Cardiac fibroblast (primary cell): ENCODE data around the gene CEP112.

Source experiments
- DNase-seq, 2 donors: peaks; one replicate each; pipeline versions ENCODE4 v3.0.0 to v3.0.0-alpha.2; 2010; ENCODE audit warnings: low read depth in 2 of 2
- H3K4me3 ChIP-seq, 2 donors: replicated peaks in 1 of 2; 1 replicate in 1 of 2; 2 replicates in 1 of 2; pipeline ENCODE4 v1.5.1; 2011; ENCODE audit warnings: low read depth in 2 of 2, low read length in 2 of 2, mild to moderate bottlenecking in 2 of 2, moderate library complexity in 1 of 2
- TF ChIP-seq, protein P1 (sequence below): IDR thresholded peaks from one replicate; pipeline ENCODE4 v1.5.1; 2011; ENCODE audit warnings: low read depth, mild to moderate bottlenecking, low read length, inconsistent platforms

The CEP112 gene

DNA sequence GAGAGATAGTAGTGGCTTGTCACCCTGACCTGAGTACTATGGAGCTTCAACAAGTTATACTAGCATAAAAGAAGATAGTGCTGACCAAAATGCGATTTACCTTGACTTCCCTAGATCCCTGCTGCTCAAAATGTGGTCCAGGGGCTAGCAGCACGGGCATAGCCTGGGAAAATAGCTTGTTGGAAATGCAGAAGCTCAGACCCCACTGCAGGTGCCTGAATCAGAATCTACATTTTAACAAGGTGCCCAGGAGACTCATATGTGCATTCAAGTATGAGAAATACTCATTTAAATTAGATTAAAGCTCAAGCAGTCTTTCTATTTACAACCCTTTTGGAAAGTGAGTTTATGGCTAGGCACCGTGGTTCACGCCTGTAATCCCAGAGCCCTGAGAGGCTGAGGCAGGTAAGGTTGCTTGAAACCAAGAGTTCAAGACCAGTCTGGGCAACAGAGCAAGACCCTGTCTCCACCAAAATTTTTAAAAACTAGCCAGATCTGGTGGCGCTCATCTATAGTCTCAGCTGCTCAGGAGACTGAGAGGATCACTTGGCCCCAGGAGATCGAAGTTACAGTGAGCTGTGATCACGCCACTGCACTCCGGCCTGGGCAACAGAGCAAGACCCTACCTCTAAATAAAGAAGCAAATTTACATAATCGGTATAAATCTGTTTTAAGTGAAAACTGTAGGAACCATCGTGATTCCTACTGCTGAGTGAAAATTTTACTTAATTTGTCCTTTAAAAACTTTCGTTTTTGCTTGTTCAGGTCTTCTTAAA lies 30.0 kb upstream of the CEP112 start:
- TF ChIP-seq, protein P1, sequence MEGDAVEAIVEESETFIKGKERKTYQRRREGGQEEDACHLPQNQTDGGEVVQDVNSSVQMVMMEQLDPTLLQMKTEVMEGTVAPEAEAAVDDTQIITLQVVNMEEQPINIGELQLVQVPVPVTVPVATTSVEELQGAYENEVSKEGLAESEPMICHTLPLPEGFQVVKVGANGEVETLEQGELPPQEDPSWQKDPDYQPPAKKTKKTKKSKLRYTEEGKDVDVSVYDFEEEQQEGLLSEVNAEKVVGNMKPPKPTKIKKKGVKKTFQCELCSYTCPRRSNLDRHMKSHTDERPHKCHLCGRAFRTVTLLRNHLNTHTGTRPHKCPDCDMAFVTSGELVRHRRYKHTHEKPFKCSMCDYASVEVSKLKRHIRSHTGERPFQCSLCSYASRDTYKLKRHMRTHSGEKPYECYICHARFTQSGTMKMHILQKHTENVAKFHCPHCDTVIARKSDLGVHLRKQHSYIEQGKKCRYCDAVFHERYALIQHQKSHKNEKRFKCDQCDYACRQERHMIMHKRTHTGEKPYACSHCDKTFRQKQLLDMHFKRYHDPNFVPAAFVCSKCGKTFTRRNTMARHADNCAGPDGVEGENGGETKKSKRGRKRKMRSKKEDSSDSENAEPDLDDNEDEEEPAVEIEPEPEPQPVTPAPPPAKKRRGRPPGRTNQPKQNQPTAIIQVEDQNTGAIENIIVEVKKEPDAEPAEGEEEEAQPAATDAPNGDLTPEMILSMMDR, result no peak
- DNase-seq, result no peak

DNA sequence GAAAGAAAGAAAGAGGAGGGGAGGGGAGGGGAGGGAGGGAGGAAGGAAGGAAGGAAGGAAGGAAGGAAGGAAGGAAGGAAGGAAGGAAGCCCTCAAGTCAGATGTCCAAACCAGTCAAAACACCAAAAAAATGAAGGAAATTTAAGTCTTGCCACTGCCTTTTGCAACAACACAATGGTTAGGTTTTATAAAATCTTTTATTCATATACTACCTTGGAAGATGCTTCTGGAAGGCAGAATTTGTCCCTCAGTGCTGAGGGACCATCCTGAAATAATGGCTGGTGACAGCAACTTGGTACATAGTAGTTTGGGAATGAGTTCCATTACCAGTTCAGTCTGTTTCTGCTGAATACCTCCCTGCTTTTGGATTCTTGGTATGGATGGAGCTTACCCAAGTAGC lies 29.4 kb upstream of the CEP112 start:
- H3K4me3 ChIP-seq, result no peak overlapping the region
- DNase-seq, result no peak
- TF ChIP-seq, protein P1, result no peak

More for the DNA sequence above, 30.0 kb upstream of the CEP112 start:
- no peak overlapping the region for H3K4me3 ChIP-seq

DNA sequence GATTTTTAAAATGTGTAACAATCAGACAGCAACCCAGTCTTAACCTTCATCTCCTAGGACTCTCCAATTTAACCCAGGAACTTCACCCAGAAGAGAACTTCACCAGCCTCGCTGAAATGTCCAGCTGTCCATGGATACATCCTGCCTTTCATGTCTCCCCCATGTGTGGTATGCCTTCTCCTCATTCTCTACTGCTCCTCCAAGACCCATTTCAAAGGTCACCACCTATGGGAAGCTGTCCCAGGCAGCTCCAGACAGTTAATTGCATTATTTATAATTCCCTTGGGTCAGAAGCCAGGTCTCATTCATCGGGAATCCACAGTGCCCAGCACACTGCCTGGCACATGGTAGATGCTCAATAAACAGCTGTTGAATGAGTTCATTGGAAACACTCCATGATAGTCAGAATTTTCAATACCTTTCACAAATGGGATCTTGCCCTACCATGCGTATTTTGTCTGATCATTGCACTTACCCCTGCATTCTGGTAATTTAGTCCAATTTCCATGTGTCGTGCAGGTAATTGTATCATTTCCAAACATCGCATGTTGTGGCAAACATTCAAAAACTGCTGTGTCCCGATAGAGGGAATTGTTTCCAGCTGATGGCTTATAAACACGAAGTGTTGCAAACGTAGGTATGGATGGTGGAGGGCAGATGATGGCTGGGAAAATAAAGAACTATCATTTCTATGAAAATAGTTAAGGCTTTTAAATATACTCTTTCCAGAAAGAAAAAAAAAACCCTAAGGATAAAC lies 28.3 kb upstream of the CEP112 start:
- no peak for DNase-seq
- no peak overlapping the region for H3K4me3 ChIP-seq
- TF ChIP-seq, protein P1, result no peak

DNA sequence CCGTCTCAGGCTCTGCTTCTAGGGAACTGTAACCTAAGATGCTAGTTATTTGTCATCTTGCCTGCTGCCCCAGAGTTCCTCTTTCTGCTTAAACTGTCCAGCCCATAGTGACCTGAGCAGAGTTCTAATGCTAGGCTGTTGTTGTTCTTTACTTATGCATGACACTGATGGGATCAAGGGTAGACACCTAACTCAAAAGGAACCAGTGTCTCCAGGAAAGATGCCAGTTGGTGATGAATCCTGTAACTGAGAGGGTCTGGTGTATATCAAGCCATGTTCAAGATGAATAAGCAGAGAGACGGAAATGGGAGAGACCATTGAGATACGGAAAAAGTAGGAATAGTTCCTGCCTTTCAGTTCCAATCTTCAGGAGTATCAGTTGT lies 23.6 kb upstream of the CEP112 start:
- TF ChIP-seq, protein P1, result no peak
- no peak for DNase-seq
- H3K4me3 ChIP-seq, result no peak overlapping the region

DNA sequence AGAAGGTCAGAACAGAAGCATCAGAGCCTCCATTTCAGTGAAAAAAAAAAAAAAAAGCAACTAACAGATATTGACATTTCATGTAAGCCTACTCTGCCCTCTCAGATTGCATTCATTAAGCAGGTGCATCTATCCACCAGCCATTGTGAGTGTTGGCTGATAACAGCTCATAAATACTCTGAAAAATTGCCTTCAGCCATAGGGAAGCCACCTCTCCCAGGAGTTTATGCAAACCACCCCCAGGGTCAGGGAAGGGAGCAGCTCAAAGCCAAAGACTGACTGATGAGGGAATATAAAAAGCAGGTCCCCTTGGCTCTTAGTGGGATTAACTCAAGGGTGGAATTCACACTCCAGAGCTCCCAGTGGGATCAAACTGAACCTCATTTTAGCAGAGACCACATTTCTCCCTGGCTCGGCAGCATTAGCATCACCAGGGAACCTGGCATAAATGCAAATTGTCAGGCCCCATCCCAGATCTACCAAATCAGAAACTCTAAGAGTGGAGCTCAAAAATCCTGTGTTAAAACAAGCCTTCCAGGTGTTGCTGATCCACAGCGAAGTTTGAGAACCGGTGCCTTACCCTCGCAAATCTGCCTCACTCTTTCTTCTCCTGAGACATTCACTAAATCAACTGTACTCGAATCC lies 23.1 kb upstream of the CEP112 start:
- TF ChIP-seq, protein P1, result no peak
- DNase-seq, result no peak
- H3K4me3 ChIP-seq, result no peak overlapping the region

DNA sequence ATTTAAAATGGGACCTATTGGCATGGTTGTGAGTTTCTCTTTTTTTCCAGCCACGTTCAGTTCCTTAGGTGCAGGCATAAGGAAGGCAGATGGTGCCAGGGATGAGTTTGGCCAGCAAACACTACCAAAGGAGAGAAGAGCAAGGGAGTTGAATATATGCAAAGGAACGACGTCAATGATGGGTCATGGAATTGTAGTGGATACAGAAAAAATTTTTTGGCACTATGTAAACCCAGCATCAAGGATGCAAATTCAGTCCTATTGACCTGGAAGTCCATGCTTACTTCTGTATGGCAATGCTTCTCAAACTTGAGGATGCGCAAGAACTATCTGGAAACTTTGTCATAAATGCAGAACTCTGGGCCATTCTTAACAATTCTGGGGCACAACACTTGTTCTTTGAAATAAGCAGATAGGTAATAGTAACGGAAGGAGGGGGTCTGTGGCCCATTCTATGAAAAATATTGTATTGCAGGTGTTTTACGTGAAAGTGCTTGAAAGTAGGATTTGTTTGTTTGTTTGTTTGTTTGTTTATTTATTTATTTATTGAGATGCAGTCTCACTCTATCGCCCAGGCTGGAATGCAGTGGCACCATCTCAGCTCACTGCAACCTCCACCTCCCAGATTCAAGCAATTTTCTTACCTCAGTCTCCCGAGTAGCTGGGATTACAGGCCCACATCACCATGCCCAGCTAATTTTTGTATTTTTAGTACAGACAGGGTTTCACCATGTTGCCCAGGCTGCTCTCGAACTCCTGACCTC lies 19.3 kb upstream of the CEP112 start:
- no peak for DNase-seq
- TF ChIP-seq, protein P1, result no peak
- H3K4me3 ChIP-seq, result no peak overlapping the region
